Esophagus muscularis mucosa (tissue), 4 donors: ENCODE results near the gene NOD1. TPM values are rescaled to one million over a fixed set of nuclear protein-coding genes. Genes with fewer than 3 reads are reported as not detected.
"Not testable (repeated sequence)": the region's sequence is repeated elsewhere in the genome, so short reads cannot be mapped to it uniquely, and the experiment has no call there.

Experiments
- DNase-seq: peaks from one replicate; pipeline ENCODE4 v3.0.0-alpha.2; 2017; ENCODE audit errors: extremely low spot score
- H3K27ac ChIP-seq, 4 donors: fragments of 200-600 bp; sonication (generic); replicated peaks in 1 of 4; 1 replicate in 3 of 4; 2 replicates in 1 of 4; pipeline ENCODE4 v1.5.1; 2016 to 2019; ENCODE audit warnings: mild to moderate bottlenecking in 1 of 4
- H3K27me3 ChIP-seq, 4 donors: fragments of 200-600 bp; sonication (generic); one replicate each; pipeline versions ENCODE4 v1.5.1 to v1.6.0; 2016 to 2019
- H3K36me3 ChIP-seq, 4 donors: fragments of 200-600 bp; sonication (generic); one replicate each; pipeline ENCODE4 v1.5.1; 2016 to 2019
- H3K4me1 ChIP-seq, 4 donors: fragments of 200-600 bp; sonication (generic); one replicate each; pipeline ENCODE4 v1.5.1; 2016 to 2019
- H3K4me3 ChIP-seq, 4 donors: fragments of 200-600 bp; sonication (generic); 1 replicate in 2 of 4; 2 replicates in 2 of 4; pipeline ENCODE4 v1.5.1; 2016 to 2019; ENCODE audit warnings: mild to moderate bottlenecking in 4 of 4, moderate library complexity in 1 of 4
- H3K9me3 ChIP-seq, 4 donors: fragments of 200-600 bp; sonication (generic); 1 replicate in 3 of 4; 2 replicates in 1 of 4; pipeline ENCODE4 v1.5.1; 2016 to 2019
- CTCF ChIP-seq, 3 experiments: fragments of 200-600 bp in 2 of 3; fragments of 450-650 bp in 1 of 3; sonication (generic) in 2 of 3; IDR thresholded peaks; one replicate each; pipeline ENCODE4 v1.5.1; 2017 to 2019; ENCODE audit warnings: antibody characterized with exemption in 3 of 3, mild to moderate bottlenecking in 2 of 3, moderate library complexity in 1 of 3
- EP300 ChIP-seq: sonication (generic); formaldehyde crosslinking; IDR thresholded peaks from one replicate; pipeline ENCODE4 v1.6.1; 2017; ENCODE audit warnings: antibody characterized with exemption
- POLR2A ChIP-seq: fragments of 450-650 bp; IDR thresholded peaks from one replicate; pipeline ENCODE4 v1.6.1; 2017; ENCODE audit warnings: antibody characterized with exemption, moderate library complexity, mild to moderate bottlenecking, low read depth
- POLR2AphosphoS5 ChIP-seq, 2 donors: sonication (generic); formaldehyde crosslinking; IDR thresholded peaks; one replicate each; pipeline ENCODE4 v1.6.1; 2017; ENCODE audit warnings: antibody characterized with exemption in 2 of 2
- WGBS: methylation state at CpG from one replicate; pipeline ENCODE4 v1.1.5; 2018; 5-methylcytosine and 5-hydroxymethylcytosine counted together
- intact Hi-C: fragments of 100-400 bp; cut with DNase I; formaldehyde crosslinking; loops from one replicate; pipeline ENCODE4 v1.15.1; 2023
- total RNA-seq, 4 donors: library from RNA; depleted of rRNA; stranded (reverse); fragments of >200 nt; gene quantifications; one replicate each; pipeline versions ENCODE4 v1.1.0 to v1.2.1, GENCODE V29; 2016

NOD1 gene
- total RNA-seq, 4 donors from 2014 or later: 11.6 to 22.0 (median 13.0) TPM

DNA sequence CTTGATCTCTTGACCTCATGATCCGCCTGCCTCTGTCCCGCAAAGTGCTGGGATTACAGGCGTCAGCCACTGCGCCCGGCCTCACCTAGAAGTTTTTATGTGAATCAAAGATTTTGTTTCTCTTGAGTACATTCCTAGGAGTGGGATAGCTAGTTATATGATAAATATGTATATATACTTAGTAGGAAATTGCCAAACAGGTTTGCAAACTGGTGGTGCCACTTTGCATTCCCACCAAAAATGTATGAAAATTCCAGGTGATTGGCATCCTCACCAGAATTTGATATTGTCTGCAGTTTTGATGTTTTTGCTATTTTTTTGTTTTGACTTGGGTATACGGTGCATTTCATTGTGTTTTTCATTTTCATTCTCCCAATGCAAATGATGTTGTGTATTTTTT lies 86.8 kb downstream of the NOD1 start:
- TF ChIP-seq POLR2AphosphoS5 (IDR thresholded peaks at IDR 0.05) (no peak), POLR2A (no peak), EP300 (no peak)
- no peaks in the 10 kb centered on the region for H3K4me1 ChIP-seq
- no peak overlapping the region for H3K4me3 ChIP-seq
- DNase-seq: no peak
- H3K27me3 ChIP-seq: no peaks in the 10 kb centered on the region
- no peak overlapping the region for H3K27ac ChIP-seq
- intact Hi-C loops: no loop called here
- peaks cover 0 to 6% (median 0%) of the 10 kb centered on the region in 4 donors for H3K36me3 ChIP-seq
- 100% methylated on average over 6 of the region's 6 CpGs for WGBS
- no peaks in the 10 kb centered on the region for H3K9me3 ChIP-seq

- 89% methylated on average over 8 of the region's 8 CpGs for WGBS
- DNase-seq: no peak
Measured at GRCh38 chr7:30390736-30391636, 87.6 kb downstream of the NOD1 start.

DNA sequence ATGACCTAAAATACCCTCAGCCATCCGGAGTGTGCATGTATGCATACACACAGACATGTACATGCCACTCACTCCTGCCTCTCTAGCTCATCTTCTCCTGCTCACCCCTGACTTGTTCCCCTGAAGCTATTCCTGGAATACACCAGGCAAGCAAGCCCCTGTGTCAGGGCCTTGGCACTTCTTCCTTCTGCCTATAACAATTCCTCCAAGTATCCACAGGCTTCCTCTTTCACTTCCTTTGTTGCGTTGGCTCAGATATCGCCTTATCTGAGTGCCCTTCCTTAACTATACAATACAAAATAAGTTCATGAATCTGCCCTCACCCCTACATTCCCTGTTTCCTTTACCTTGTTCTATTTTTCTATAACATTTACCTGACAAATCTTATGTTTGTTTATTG lies 88.8 kb downstream of the NOD1 start:
- no peak for TF ChIP-seq EP300
- TF ChIP-seq POLR2AphosphoS5 (IDR thresholded peaks at IDR 0.05): no peak
- no peak for TF ChIP-seq CTCF (IDR thresholded peaks at IDR 0.05)
- no peak for TF ChIP-seq POLR2A
- 78% methylated on average over 3 of the region's 3 CpGs for WGBS
- Histone ChIP-seq H3K36me3 (peaks cover 0 to 6% (median 0%) of the 10 kb centered on the region in 4 donors), H3K9me3 (no peaks in the 10 kb centered on the region), H3K4me1 (no peaks in the 10 kb centered on the region), H3K4me3 (no peak overlapping the region), H3K27me3 (no peaks in the 10 kb centered on the region), H3K27ac (no peak overlapping the region)
- intact Hi-C loops: no loop called here
- no peak for DNase-seq

More at GRCh38 chr7:30390736-30391636, 87.6 kb downstream of the NOD1 start:
- TF ChIP-seq EP300: no peak
- no peak for TF ChIP-seq POLR2AphosphoS5 (IDR thresholded peaks at IDR 0.05)
- no peak for TF ChIP-seq CTCF (IDR thresholded peaks at IDR 0.05)
- H3K4me1 ChIP-seq: no peaks in the 10 kb centered on the region
- H3K9me3 ChIP-seq: no peaks in the 10 kb centered on the region
- intact Hi-C loops: no loop called here
- H3K36me3 ChIP-seq: peaks cover 0 to 6% (median 0%) of the 10 kb centered on the region in 4 donors
- no peak overlapping the region for H3K4me3 ChIP-seq
- H3K27ac ChIP-seq: no peak overlapping the region
- H3K27me3 ChIP-seq: no peaks in the 10 kb centered on the region

- TF ChIP-seq POLR2A: no peak
- 96% methylated on average over 1 of the region's 1 CpG for WGBS
- Histone ChIP-seq H3K9me3 (peaks cover 0 to 6% (median 2%) of the 10 kb centered on the region in 4 donors), H3K4me1 (peaks cover 0 to 13% (median 6%) of the 10 kb centered on the region in 4 donors), H3K36me3 (no peaks in the 10 kb centered on the region), H3K27ac (no peak overlapping the region), H3K4me3 (no peak overlapping the region), H3K27me3 (no peaks in the 10 kb centered on the region)
- DNase-seq: no peak
- intact Hi-C loops: no loop called here
Measured at GRCh38 chr7:30382607-30383006, 96.0 kb downstream of the NOD1 start.

GRCh38 chr7:30380824-30381223 lies 97.8 kb downstream of the NOD1 start:
- H3K36me3 ChIP-seq, H3K27ac ChIP-seq, DNase-seq, intact Hi-C loops, H3K27me3 ChIP-seq, H3K4me3 ChIP-seq, H3K9me3 ChIP-seq: not testable (repeated sequence)
- H3K4me1 ChIP-seq: peaks cover 0 to 18% (median 7%) of the 10 kb centered on the region in 4 donors
- WGBS: 94% methylated on average over 4 of the region's 4 CpGs

DNA sequence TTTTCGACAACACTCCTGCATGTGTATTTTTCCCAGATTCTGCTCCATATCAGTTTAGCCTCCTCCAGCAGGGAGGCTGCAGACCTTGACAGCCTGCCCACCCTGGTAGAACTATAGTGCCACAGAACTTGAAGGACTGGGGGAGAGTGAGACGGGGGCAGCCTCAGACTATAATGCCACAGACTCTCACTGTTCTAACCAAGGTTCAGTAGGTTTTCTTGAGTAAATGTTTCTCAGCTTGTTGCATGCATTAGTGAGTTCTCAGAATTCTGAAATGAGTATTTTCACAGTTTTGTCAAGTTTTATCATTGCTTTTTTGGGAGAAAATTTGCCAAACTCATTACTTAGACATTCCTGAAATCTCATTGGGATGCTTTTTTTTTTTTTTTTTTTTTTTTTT lies 98.3 kb downstream of the NOD1 start:
- WGBS: 96% methylated on average over 2 of the region's 2 CpGs
- DNase-seq: no peak
- Histone ChIP-seq H3K36me3 (no peaks in the 10 kb centered on the region), H3K27ac (no peak overlapping the region), H3K4me1 (peaks cover 0 to 18% (median 7%) of the 10 kb centered on the region in 4 donors), H3K27me3 (no peaks in the 10 kb centered on the region), H3K4me3 (no peak overlapping the region), H3K9me3 (peaks cover 0 to 6% (median 2%) of the 10 kb centered on the region in 4 donors)
- TF ChIP-seq POLR2AphosphoS5 (IDR thresholded peaks at IDR 0.05) (no peak), CTCF (IDR thresholded peaks at IDR 0.05) (no peak), EP300 (no peak), POLR2A (no peak)
- intact Hi-C loops: no loop called here
